ENCODE data around the gene DLL3.

DLL3 gene

GRCh38 chr19:39483141-39483540 lies 15.6 kb upstream of the DLL3 start:
- no peak for DNase-seq (ENCODE audit: low spot score)

GRCh38 chr19:39489756-39490155 lies 9.0 kb upstream of the DLL3 start:
- DNase-seq (ENCODE audit: low spot score), result no peak

- no peak for DNase-seq (ENCODE audit: low spot score)
Measured at GRCh38 chr19:39492225-39492624, 6.5 kb upstream of the DLL3 start.

GRCh38 chr19:39492788-39493187 lies 6.0 kb upstream of the DLL3 start:
- no peak for DNase-seq (ENCODE audit: low spot score)

- no peak for DNase-seq (ENCODE audit: low spot score)
Measured at GRCh38 chr19:39494661-39495060, 4.1 kb upstream of the DLL3 start.

GRCh38 chr19:39496063-39496462 lies 2.7 kb upstream of the DLL3 start:
- DNase-seq (ENCODE audit: low spot score), result no peak

- no peak for DNase-seq (ENCODE audit: low spot score)
Measured at GRCh38 chr19:39497701-39497995, 1.1 kb upstream of the DLL3 start.

GRCh38 chr19:39497996-39498797 lies 550 bp upstream of the DLL3 start:
- peak; percentile 26 for DNase-seq (ENCODE audit: low spot score)

GRCh38 chr19:39499932-39500331 lies 1.2 kb downstream of the DLL3 start:
- no peak for DNase-seq (ENCODE audit: low spot score)

- DNase-seq (ENCODE audit: low spot score), result no peak
Measured at GRCh38 chr19:39500543-39500942, 1.8 kb downstream of the DLL3 start.

- DNase-seq (ENCODE audit: low spot score), result no peak
Measured at GRCh38 chr19:39501340-39501739, 2.6 kb downstream of the DLL3 start.

- DNase-seq (ENCODE audit: low spot score), result peak; percentile 62
Measured at GRCh38 chr19:39502640-39503417, 4.1 kb downstream of the DLL3 start.

GRCh38 chr19:39506598-39506943 lies 7.8 kb downstream of the DLL3 start:
- no peak for DNase-seq (ENCODE audit: low spot score)

GRCh38 chr19:39506944-39507714 lies 8.4 kb downstream of the DLL3 start:
- no peak for DNase-seq (ENCODE audit: low spot score)

GRCh38 chr19:39507715-39508364 lies 9.1 kb downstream of the DLL3 start:
- DNase-seq (ENCODE audit: low spot score), result no peak

- DNase-seq (ENCODE audit: low spot score), result no peak
Measured at GRCh38 chr19:39508629-39509028, 9.9 kb downstream of the DLL3 start.

- DNase-seq (ENCODE audit: low spot score), result no peak
Measured at GRCh38 chr19:39509233-39509632, 10.5 kb downstream of the DLL3 start.

GRCh38 chr19:39512988-39513387 lies 14.2 kb downstream of the DLL3 start:
- DNase-seq (ENCODE audit: low spot score), result no peak

GRCh38 chr19:39514840-39515550 lies 16.2 kb downstream of the DLL3 start, which contains the start of gene SELENOV:
Gene SELENOV (plus strand): TSS chr19:39515139. CDS start chr19:39515213, 74 bp downstream.
- no peak for DNase-seq (ENCODE audit: low spot score)

GRCh38 chr19:39515551-39516191 lies 16.9 kb downstream of the DLL3 start:
- no peak for DNase-seq (ENCODE audit: low spot score)

GRCh38 chr19:39516270-39516669 lies 17.5 kb downstream of the DLL3 start:
- DNase-seq (ENCODE audit: low spot score), result no peak

Measured in LoVo (cell line).